Osteoblast (primary cell): ENCODE measurements around the gene BLOC1S5. TPM values are rescaled to one million over a fixed set of nuclear protein-coding genes. Genes with fewer than 3 reads are reported as not detected.

Experiments used
- DNase-seq: peaks from one replicate; pipeline ENCODE4 v3.0.0; 2011; ENCODE audit warnings: low spot score, mixed read lengths; ENCODE audit not compliant: insufficient read length; ENCODE audit errors: missing footprints
- H2AFZ ChIP-seq: 2 replicates; pipeline ENCODE4 v1.6.0; 2011; ENCODE audit warnings: mild to moderate bottlenecking, low read length
- H3K27ac ChIP-seq: 2 replicates; pipeline ENCODE4 v1.5.1; 2011; ENCODE audit warnings: mild to moderate bottlenecking, low read depth, low read length, moderate library complexity
- H3K27me3 ChIP-seq: 2 replicates; pipeline ENCODE4 v1.6.0; 2012; ENCODE audit warnings: mild to moderate bottlenecking, control low read depth, inconsistent platforms, low read length, moderate library complexity; ENCODE audit not compliant: insufficient read depth
- H3K36me3 ChIP-seq: 2 replicates; pipeline ENCODE4 v1.5.1; 2011; ENCODE audit warnings: mild to moderate bottlenecking, low read length, control low read depth, moderate library complexity; ENCODE audit not compliant: insufficient read depth
- H3K4me1 ChIP-seq: 2 replicates; pipeline ENCODE4 v1.5.1; 2011; ENCODE audit warnings: mild to moderate bottlenecking, low read length, control low read depth, moderate library complexity; ENCODE audit not compliant: insufficient read depth
- H3K4me2 ChIP-seq: 2 replicates; pipeline ENCODE4 v1.6.0; 2011; ENCODE audit warnings: mild to moderate bottlenecking, low read length; ENCODE audit not compliant: insufficient read depth
- H3K4me3 ChIP-seq: fragments of 200-600 bp; sonication (generic); 3 replicates; pipeline ENCODE4 v1.5.1; 2012; ENCODE audit warnings: mild to moderate bottlenecking, low read length, inconsistent platforms; ENCODE audit not compliant: insufficient read depth
- H3K79me2 ChIP-seq: 2 replicates; pipeline ENCODE4 v1.6.0; 2012; ENCODE audit warnings: mild to moderate bottlenecking, low read length, control low read depth, inconsistent platforms; ENCODE audit not compliant: insufficient read depth
- H3K9me3 ChIP-seq: 2 replicates; pipeline ENCODE4 v1.5.1; 2011; ENCODE audit warnings: low read depth, low read length, control low read depth
- H4K20me1 ChIP-seq: 2 replicates; pipeline ENCODE4 v1.6.0; 2012; ENCODE audit warnings: mild to moderate bottlenecking, low read length, control low read depth; ENCODE audit not compliant: insufficient read depth
- total RNA-seq: library from RNA; depleted of rRNA; stranded (reverse); fragments of >200 nt; gene quantifications from 2 replicates; pipeline ENCODE4 v1.2.3, GENCODE V29; 2012
- TF ChIP-seq, protein P1 (sequence below): IDR thresholded peaks from 2 replicates; pipeline ENCODE4 v1.5.1; 2011; ENCODE audit warnings: mild to moderate bottlenecking, low read depth, low read length, moderate library complexity; ENCODE audit errors: extremely low read depth

Gene BLOC1S5
- total RNA-seq, 1 donor, result 14.1 TPM

DNA sequence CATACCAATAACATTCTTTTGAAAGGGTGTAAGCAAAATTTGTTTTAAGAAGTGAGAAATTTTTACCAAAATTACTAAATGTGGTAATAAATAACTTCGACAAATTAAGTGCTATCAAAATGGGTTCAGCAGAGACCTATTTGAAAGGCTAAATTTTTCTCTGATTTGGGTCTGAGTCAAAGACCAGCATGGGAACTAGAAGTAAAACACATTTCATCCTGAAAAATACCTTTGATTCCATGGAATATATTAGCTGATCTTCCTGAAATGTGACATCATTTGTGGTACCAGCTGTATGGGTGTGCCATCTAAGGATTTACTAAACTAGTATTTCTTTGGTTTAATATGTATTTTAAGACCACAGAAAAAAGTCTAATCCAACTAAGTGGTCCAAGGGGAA is 63.6 kb downstream of the BLOC1S5 start:
- H3K4me2 ChIP-seq, result no peak overlapping the region
- H3K27ac ChIP-seq, result peak overlapping the region; percentile 47
- H3K27me3 ChIP-seq, result no peaks in the 10 kb centered on the region
- no peaks in the 10 kb centered on the region for H3K79me2 ChIP-seq
- H3K4me1 ChIP-seq, result peaks cover 9% of the 10 kb centered on the region
- H2AFZ ChIP-seq, result no peak overlapping the region
- no peak for DNase-seq
- H3K36me3 ChIP-seq, result no peaks in the 10 kb centered on the region
- no peak overlapping the region for H3K4me3 ChIP-seq
- no peaks in the 10 kb centered on the region for H4K20me1 ChIP-seq
- H3K9me3 ChIP-seq, result no peaks in the 10 kb centered on the region
- TF ChIP-seq, protein P1, sequence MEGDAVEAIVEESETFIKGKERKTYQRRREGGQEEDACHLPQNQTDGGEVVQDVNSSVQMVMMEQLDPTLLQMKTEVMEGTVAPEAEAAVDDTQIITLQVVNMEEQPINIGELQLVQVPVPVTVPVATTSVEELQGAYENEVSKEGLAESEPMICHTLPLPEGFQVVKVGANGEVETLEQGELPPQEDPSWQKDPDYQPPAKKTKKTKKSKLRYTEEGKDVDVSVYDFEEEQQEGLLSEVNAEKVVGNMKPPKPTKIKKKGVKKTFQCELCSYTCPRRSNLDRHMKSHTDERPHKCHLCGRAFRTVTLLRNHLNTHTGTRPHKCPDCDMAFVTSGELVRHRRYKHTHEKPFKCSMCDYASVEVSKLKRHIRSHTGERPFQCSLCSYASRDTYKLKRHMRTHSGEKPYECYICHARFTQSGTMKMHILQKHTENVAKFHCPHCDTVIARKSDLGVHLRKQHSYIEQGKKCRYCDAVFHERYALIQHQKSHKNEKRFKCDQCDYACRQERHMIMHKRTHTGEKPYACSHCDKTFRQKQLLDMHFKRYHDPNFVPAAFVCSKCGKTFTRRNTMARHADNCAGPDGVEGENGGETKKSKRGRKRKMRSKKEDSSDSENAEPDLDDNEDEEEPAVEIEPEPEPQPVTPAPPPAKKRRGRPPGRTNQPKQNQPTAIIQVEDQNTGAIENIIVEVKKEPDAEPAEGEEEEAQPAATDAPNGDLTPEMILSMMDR, result no peak

DNA sequence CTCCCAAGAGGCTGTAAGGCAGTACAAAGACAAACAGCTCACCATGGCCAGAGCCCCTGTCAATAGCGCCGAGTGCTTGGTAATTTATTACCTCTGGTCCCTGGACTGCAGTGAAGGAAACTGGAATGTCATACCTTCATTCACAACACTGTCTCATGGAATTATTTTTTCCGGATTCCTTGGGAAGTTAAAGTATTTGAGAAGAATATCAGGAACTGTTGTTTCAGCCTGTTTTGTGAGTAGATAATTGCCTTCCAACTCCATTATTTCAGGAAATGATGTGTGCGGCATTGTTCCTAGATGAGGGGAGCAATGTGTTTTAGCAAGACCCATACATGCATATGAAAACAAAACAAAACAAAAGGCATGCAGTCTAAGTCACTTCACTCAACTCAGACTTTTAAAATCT is 64.0 kb downstream of the BLOC1S5 start:
- Histone ChIP-seq H3K27ac (peak overlapping the region; percentile 47), H3K4me2 (no peak overlapping the region)

DNA sequence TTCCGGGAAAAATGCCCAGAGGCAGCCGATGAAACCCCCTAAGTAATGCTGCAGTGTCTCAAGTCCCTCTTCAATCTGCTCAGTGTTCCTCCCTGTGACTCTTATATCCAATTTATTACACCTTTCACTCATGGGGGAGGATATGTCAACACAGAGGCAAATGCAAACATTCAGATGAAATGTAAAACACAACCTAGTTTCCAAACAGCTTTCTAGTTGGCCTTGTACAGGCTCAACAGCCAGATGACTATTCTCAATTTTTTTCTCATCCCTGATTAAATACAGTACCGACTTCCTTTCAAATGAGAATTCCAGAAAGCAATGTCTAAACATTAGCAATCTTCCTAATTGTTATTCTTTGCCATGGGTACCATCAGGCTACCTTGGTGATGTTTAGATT is 65.0 kb downstream of the BLOC1S5 start:
- H3K4me2 ChIP-seq, result no peak overlapping the region
- no peaks in the 10 kb centered on the region for H3K36me3 ChIP-seq
- H3K27ac ChIP-seq, result no peak overlapping the region
- no peak overlapping the region for H2AFZ ChIP-seq
- no peaks in the 10 kb centered on the region for H3K9me3 ChIP-seq
- no peaks in the 10 kb centered on the region for H3K79me2 ChIP-seq
- TF ChIP-seq, protein P1, result no peak
- H4K20me1 ChIP-seq, result no peaks in the 10 kb centered on the region
- no peak for DNase-seq
- no peaks in the 10 kb centered on the region for H3K27me3 ChIP-seq
- no peak overlapping the region for H3K4me3 ChIP-seq
- H3K4me1 ChIP-seq, result peaks cover 9% of the 10 kb centered on the region

More for the DNA sequence above, 64.0 kb downstream of the BLOC1S5 start:
- Histone ChIP-seq H3K4me3 (no peak overlapping the region), H3K27me3 (no peaks in the 10 kb centered on the region), H3K4me1 (peaks cover 9% of the 10 kb centered on the region), H4K20me1 (no peaks in the 10 kb centered on the region), H3K9me3 (no peaks in the 10 kb centered on the region), H3K36me3 (no peaks in the 10 kb centered on the region), H3K79me2 (no peaks in the 10 kb centered on the region), H2AFZ (no peak overlapping the region)
- no peak for DNase-seq
- TF ChIP-seq, protein P1, result no peak

DNA sequence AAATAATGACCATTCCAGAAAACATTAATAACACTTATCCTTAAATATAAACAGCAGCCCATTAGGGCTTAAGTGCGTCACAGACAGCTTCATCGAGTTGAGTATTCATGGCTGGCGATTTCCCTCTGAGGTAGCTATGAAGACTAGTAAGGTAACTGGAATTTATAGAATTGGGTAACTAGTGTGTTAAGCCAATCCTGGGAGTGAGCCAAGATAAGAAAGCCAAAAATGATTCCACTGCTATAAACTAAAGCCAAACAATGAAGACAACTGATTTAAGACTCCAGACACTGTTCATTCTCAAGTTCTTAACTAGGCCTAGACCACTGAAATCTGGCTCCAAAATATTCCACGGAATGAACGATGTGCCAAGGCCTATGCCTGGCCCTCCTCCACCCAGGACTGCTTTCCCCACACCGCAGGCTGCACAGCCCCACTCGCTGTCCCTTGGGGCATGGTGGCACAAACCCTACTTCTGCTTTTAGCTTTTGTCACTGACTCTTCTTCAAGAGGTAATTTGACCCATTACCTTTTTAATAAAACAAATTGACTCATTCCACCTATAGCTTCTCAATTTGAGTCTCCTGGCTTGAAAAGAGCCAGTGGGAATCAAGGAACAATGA is 66.0 kb downstream of the BLOC1S5 start:
- no peaks in the 10 kb centered on the region for H3K9me3 ChIP-seq
- peaks cover 9% of the 10 kb centered on the region for H3K4me1 ChIP-seq
- no peak overlapping the region for H2AFZ ChIP-seq
- no peak overlapping the region for H3K4me2 ChIP-seq
- no peak for DNase-seq
- TF ChIP-seq, protein P1, result no peak
- H4K20me1 ChIP-seq, result no peaks in the 10 kb centered on the region
- no peaks in the 10 kb centered on the region for H3K36me3 ChIP-seq
- peak overlapping the region; percentile 48 for H3K27ac ChIP-seq
- H3K79me2 ChIP-seq, result no peaks in the 10 kb centered on the region
- no peak overlapping the region for H3K4me3 ChIP-seq
- H3K27me3 ChIP-seq, result no peaks in the 10 kb centered on the region
